Esophagus muscularis mucosa (tissue), 4 donors: Measurements from ENCODE around the gene DGCR8. TPM values are rescaled to one million over a fixed set of nuclear protein-coding genes. Genes with fewer than 3 reads are reported as not detected.

Experiments
- DNase-seq: peaks from one replicate; pipeline ENCODE4 v3.0.0-alpha.2; 2017; ENCODE audit errors: extremely low spot score
- H3K27ac ChIP-seq, 4 donors: fragments of 200-600 bp; sonication (generic); replicated peaks in 1 of 4; 1 replicate in 3 of 4; 2 replicates in 1 of 4; pipeline ENCODE4 v1.5.1; 2016 to 2019; ENCODE audit warnings: mild to moderate bottlenecking in 1 of 4
- H3K27me3 ChIP-seq, 4 donors: fragments of 200-600 bp; sonication (generic); one replicate each; pipeline versions ENCODE4 v1.5.1 to v1.6.0; 2016 to 2019
- H3K36me3 ChIP-seq, 4 donors: fragments of 200-600 bp; sonication (generic); one replicate each; pipeline ENCODE4 v1.5.1; 2016 to 2019
- H3K4me1 ChIP-seq, 4 donors: fragments of 200-600 bp; sonication (generic); one replicate each; pipeline ENCODE4 v1.5.1; 2016 to 2019
- H3K4me3 ChIP-seq, 4 donors: fragments of 200-600 bp; sonication (generic); 1 replicate in 2 of 4; 2 replicates in 2 of 4; pipeline ENCODE4 v1.5.1; 2016 to 2019; ENCODE audit warnings: mild to moderate bottlenecking in 4 of 4, moderate library complexity in 1 of 4
- H3K9me3 ChIP-seq, 4 donors: fragments of 200-600 bp; sonication (generic); 1 replicate in 3 of 4; 2 replicates in 1 of 4; pipeline ENCODE4 v1.5.1; 2016 to 2019
- EP300 ChIP-seq: sonication (generic); formaldehyde crosslinking; IDR thresholded peaks from one replicate; pipeline ENCODE4 v1.6.1; 2017; ENCODE audit warnings: antibody characterized with exemption
- POLR2A ChIP-seq: fragments of 450-650 bp; IDR thresholded peaks from one replicate; pipeline ENCODE4 v1.6.1; 2017; ENCODE audit warnings: antibody characterized with exemption, moderate library complexity, mild to moderate bottlenecking, low read depth
- POLR2AphosphoS5 ChIP-seq, 2 donors: sonication (generic); formaldehyde crosslinking; IDR thresholded peaks; one replicate each; pipeline ENCODE4 v1.6.1; 2017; ENCODE audit warnings: antibody characterized with exemption in 2 of 2
- WGBS: methylation state at CpG from one replicate; pipeline ENCODE4 v1.1.5; 2018; 5-methylcytosine and 5-hydroxymethylcytosine counted together
- intact Hi-C: fragments of 100-400 bp; cut with DNase I; formaldehyde crosslinking; loops from one replicate; pipeline ENCODE4 v1.15.1; 2023
- total RNA-seq, 4 donors: library from RNA; depleted of rRNA; stranded (reverse); fragments of >200 nt; gene quantifications; one replicate each; pipeline versions ENCODE4 v1.1.0 to v1.2.1, GENCODE V29; 2016
- TF ChIP-seq, protein P1 (sequence below), 3 experiments: fragments of 200-600 bp in 2 of 3; fragments of 450-650 bp in 1 of 3; sonication (generic) in 2 of 3; IDR thresholded peaks; one replicate each; pipeline ENCODE4 v1.5.1; 2017 to 2019; ENCODE audit warnings: antibody characterized with exemption in 3 of 3, mild to moderate bottlenecking in 2 of 3, moderate library complexity in 1 of 3

Gene DGCR8
- total RNA-seq, 4 donors from 2014 or later = 16.9 to 26.6 (median 19.6) TPM

DNA sequence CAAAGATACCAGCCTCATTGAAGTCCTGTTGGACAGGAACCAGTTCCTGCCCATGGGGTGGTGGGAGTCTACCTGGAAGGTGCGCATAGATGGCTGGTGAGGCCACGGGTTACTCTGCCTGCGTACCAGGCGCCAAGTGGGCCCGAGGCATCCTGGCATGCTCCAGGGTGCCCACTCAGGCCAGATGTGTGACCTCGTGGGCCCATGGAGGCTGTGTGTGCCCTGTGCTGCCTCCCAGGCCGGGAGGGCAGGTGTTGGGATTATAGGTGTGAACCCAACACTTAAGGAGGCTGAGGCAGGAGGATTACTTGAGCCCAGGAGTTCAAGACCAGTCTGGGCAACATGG is 36.1 kb upstream of the DGCR8 start:
- intact Hi-C loops = no loop called here
- Histone ChIP-seq H3K9me3 (no peaks in the 10 kb centered on the region), H3K27ac (no peak overlapping the region), H3K36me3 (peaks cover 4 to 96% (median 81%) of the 10 kb centered on the region in 4 donors), H3K4me1 (peaks cover 0 to 6% (median 5%) of the 10 kb centered on the region in 4 donors), H3K4me3 (no peak overlapping the region), H3K27me3 (no peaks in the 10 kb centered on the region)
- TF ChIP-seq POLR2AphosphoS5 (IDR thresholded peaks at IDR 0.05) = no peak
- TF ChIP-seq, protein P1, sequence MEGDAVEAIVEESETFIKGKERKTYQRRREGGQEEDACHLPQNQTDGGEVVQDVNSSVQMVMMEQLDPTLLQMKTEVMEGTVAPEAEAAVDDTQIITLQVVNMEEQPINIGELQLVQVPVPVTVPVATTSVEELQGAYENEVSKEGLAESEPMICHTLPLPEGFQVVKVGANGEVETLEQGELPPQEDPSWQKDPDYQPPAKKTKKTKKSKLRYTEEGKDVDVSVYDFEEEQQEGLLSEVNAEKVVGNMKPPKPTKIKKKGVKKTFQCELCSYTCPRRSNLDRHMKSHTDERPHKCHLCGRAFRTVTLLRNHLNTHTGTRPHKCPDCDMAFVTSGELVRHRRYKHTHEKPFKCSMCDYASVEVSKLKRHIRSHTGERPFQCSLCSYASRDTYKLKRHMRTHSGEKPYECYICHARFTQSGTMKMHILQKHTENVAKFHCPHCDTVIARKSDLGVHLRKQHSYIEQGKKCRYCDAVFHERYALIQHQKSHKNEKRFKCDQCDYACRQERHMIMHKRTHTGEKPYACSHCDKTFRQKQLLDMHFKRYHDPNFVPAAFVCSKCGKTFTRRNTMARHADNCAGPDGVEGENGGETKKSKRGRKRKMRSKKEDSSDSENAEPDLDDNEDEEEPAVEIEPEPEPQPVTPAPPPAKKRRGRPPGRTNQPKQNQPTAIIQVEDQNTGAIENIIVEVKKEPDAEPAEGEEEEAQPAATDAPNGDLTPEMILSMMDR (IDR thresholded peaks at IDR 0.05) = no peak
- no peak for TF ChIP-seq EP300
- TF ChIP-seq POLR2A = no peak
- no peak for DNase-seq
- WGBS = 100% methylated on average over 2 of the region's 7 CpGs

DNA sequence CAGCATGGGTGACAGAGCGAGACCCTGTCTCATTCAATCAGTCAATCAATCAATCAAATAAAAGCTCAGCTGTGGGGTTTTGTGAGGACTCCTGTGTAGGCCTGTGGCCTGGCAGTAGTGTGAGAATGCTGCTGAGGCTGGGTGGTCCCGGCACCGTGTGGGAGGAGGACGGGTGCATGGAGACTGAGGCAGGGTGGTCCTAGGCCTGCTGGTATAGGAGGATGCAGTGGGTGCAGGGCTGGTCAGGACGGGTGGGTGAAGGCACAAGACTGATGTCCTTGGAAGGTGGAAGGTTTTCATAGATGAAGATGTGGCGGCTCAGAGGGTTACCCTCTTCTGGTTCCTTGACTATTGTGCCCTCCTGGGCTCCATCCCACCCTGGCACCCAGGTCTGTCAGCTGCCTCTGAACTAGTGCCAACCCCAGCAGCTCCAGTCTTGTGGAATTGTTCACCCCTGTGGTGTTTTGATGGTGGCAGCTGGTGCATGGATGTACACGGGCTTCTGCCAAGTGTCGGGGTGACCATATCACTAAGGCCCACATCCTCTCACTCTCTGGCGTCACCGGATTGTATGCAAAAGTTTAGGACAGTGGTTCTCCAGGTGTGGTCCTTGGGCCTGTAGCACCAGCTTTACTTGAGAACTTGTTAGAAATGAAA is 35.4 kb upstream of the DGCR8 start:
- Histone ChIP-seq H3K9me3 (no peaks in the 10 kb centered on the region), H3K36me3 (peaks cover 4 to 94% (median 79%) of the 10 kb centered on the region in 4 donors), H3K27ac (no peak overlapping the region), H3K4me1 (peaks cover 0 to 6% (median 5%) of the 10 kb centered on the region in 4 donors), H3K4me3 (no peak overlapping the region), H3K27me3 (no peaks in the 10 kb centered on the region)
- no peak for DNase-seq
- intact Hi-C loops = no loop called here
- TF ChIP-seq EP300 (no peak), POLR2A (no peak), POLR2AphosphoS5 (IDR thresholded peaks at IDR 0.05) (no peak)
- TF ChIP-seq, protein P1 (IDR thresholded peaks at IDR 0.05) = no peak
- WGBS = 96% methylated on average over 10 of the region's 10 CpGs

DNA sequence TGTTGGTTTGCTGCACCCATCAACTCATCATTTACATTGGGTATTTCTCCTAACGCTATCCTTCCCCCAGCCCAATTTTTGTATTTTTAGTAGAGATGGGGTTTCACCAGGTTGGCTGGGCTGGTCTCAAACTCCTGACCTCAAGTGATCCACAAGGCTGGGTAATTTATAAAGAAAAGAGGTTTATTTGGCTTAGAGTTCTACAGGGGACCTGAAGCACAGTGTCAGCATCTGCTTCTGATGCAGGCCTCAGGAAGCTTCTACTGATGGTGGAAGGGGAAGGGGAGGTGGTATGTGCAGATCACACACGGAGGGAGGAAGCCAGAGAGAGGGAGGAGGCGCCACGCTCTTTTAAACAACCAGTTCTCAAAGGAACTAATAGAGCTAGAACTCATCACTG is 33.3 kb upstream of the DGCR8 start:
- Histone ChIP-seq H3K27ac (no peak overlapping the region), H3K9me3 (no peaks in the 10 kb centered on the region), H3K27me3 (no peaks in the 10 kb centered on the region), H3K4me1 (no peaks in the 10 kb centered on the region), H3K36me3 (peaks cover 7 to 88% (median 66%) of the 10 kb centered on the region in 4 donors), H3K4me3 (no peak overlapping the region)
- no peak for TF ChIP-seq POLR2A
- no peak for TF ChIP-seq POLR2AphosphoS5 (IDR thresholded peaks at IDR 0.05)
- TF ChIP-seq, protein P1 (IDR thresholded peaks at IDR 0.05) = no peak
- no peak for TF ChIP-seq EP300
- no peak for DNase-seq
- intact Hi-C loops = no loop called here
- WGBS = 85% methylated on average over 4 of the region's 4 CpGs

DNA sequence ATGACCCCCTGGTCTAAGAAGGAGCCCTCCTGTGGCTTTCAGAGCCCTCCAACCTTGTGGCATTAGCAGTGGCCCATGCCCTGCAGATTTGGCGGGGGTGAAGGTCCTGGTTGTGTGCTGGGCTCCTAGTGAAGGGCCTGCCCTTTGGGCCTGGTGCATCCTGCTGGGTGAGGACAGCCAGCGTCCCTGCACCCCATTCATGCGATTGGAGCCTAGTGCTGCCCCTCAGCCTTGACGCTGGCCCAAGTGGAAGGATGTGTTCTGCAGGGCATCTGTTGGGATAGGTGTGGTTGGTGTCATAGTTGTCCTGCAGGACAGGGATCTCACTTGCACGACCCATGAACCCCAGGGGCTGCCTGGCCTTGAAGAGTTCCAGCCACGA is 28.1 kb upstream of the DGCR8 start:
- peaks cover 44 to 93% (median 74%) of the 10 kb centered on the region in 4 donors for H3K36me3 ChIP-seq
- no peaks in the 10 kb centered on the region for H3K27me3 ChIP-seq
- intact Hi-C loops = no loop called here
- WGBS = 100% methylated on average over 1 of the region's 6 CpGs
- peaks cover 0 to 7% (median 0%) of the 10 kb centered on the region in 4 donors for H3K4me1 ChIP-seq
- H3K9me3 ChIP-seq = no peaks in the 10 kb centered on the region
- H3K27ac ChIP-seq = no peak overlapping the region
- no peak for DNase-seq
- no peak overlapping the region for H3K4me3 ChIP-seq
- TF ChIP-seq POLR2AphosphoS5 (IDR thresholded peaks at IDR 0.05) = no peak

DNA sequence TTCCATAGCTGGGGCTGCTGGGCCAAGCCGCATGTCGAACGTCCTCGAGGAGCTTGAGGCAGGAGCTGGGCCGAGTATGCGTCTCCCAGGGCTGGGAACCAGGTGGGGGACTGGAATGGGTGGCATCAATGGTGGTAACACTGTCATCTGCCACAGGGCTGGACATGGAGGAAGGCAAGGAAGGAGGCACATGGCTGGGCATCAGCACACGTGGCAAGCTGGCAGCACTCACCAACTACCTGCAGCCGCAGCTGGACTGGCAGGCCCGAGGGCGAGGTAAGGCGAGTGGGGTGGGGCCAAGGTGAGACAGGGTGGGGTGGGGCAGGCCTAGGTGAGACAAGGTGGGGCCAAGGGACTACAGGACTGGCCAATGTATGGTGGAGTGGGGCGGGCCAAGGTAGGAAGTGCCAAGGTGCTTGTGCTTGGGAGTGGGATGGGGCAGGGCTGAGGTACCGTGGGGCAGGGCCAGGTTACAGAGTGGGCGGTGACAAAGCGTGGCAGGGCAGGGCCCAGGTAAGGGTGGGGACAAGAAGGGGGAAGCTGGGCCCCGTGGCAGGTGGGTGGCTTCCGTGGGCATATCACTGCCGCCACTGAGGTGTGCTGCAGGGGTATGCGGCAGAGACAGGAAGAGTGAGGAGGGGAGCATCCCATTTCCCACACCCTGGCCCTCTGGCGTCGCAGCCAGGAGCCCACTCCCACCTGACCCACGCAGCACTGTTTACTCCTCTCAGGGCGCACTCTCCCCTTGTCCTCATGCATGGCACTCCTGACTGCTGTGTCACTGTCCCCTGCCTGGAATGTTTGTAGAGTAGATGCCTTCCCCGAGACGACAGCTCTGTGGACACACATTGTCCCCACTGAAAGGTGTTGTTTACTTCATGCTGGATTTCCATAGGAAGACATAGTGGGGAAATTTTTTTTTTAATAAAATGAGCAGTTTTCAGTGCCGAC is 27.5 kb upstream of the DGCR8 start:
- peaks cover 0 to 7% (median 0%) of the 10 kb centered on the region in 4 donors for H3K4me1 ChIP-seq
- no peak for DNase-seq
- WGBS = 98% methylated on average over 25 of the region's 26 CpGs
- peaks cover 51 to 93% (median 78%) of the 10 kb centered on the region in 4 donors for H3K36me3 ChIP-seq
- intact Hi-C loops = no loop called here
- no peaks in the 10 kb centered on the region for H3K9me3 ChIP-seq
- TF ChIP-seq EP300 (no peak), POLR2A (no peak), POLR2AphosphoS5 (IDR thresholded peaks at IDR 0.05) (no peak)
- TF ChIP-seq, protein P1 (IDR thresholded peaks at IDR 0.05) = no peak
- H3K27me3 ChIP-seq = no peaks in the 10 kb centered on the region
- H3K27ac ChIP-seq = no peak overlapping the region
- H3K4me3 ChIP-seq = no peak overlapping the region
